Measurements from ENCODE around the gene PRKN. TPM values are rescaled to one million over a fixed set of nuclear protein-coding genes. Genes with fewer than 3 reads are reported as not detected.

The PRKN gene
- total and polyA plus RNA-seq, 2 experiments from 2014 or later: 0.10 to 0.84 TPM

GRCh38 chr6:161383951-161384350 lies 1343.6 kb downstream of the PRKN start:
- no peak for ATAC-seq
- no peaks in the 10 kb centered on the region for H3K27me3 ChIP-seq (ENCODE audit: insufficient read depth)
- Mint-ChIP-seq H3K9me3 (peaks cover 5% of the 10 kb centered on the region; the same call in 2 of the 3 replicates), H3K36me3 (ENCODE audit: low read depth) (no peaks in the 10 kb centered on the region), H3K4me1 (peaks cover 3% of the 10 kb centered on the region; the same call in 2 of the 3 replicates), H3K27me3 (ENCODE audit: insufficient read depth, low read depth, poor library complexity) (peaks cover 9% of the 10 kb centered on the region), H3K27ac (no peak overlapping the region), H3K4me3 (no peak overlapping the region)
- H3K4me1 ChIP-seq (ENCODE audit: insufficient read depth): no peaks in the 10 kb centered on the region
- H3K27ac ChIP-seq (ENCODE audit: low read depth): no peak overlapping the region
- no peak overlapping the region for H3K4me3 ChIP-seq
- no peak overlapping the region for H2AFZ ChIP-seq
- TF ChIP-seq ZNF114 (CRISPR knock-in tag; IDR thresholded peaks at IDR 0.05): no peak
- TF ChIP-seq EZH2 (IDR thresholded peaks at IDR 0.05; ENCODE audit: low read depth, unreplicated experiment): no peak
- TF ChIP-seq POLR2AphosphoS5 (IDR thresholded peaks at IDR 0.05; ENCODE audit: low read depth): no peak
- no peak for TF ChIP-seq CREB1 (CRISPR knock-in tag; IDR thresholded peaks at IDR 0.05; ENCODE audit: low read depth)
- no peak for TF ChIP-seq REST (IDR thresholded peaks at IDR 0.05; ENCODE audit: unreplicated experiment)
- no peak for TF ChIP-seq JUNB (IDR thresholded peaks at IDR 0.05; ENCODE audit: unreplicated experiment)
- no peak for TF ChIP-seq NANOG (IDR thresholded peaks at IDR 0.05; ENCODE audit: borderline replicate concordance)
- no peak for TF ChIP-seq EZH2phosphoT487 (IDR thresholded peaks at IDR 0.05; ENCODE audit: unreplicated experiment)
- TF ChIP-seq STAT1 (IDR thresholded peaks at IDR 0.05; ENCODE audit: unreplicated experiment): no peak
- no peak for TF ChIP-seq ZNF331 (CRISPR knock-in tag; IDR thresholded peaks at IDR 0.05; ENCODE audit: low read depth)
- TF ChIP-seq CTCF (conservative IDR thresholded peaks at IDR 0.05; ENCODE audit: low read depth in 2 of 2): no peak
- TF ChIP-seq, protein P1, sequence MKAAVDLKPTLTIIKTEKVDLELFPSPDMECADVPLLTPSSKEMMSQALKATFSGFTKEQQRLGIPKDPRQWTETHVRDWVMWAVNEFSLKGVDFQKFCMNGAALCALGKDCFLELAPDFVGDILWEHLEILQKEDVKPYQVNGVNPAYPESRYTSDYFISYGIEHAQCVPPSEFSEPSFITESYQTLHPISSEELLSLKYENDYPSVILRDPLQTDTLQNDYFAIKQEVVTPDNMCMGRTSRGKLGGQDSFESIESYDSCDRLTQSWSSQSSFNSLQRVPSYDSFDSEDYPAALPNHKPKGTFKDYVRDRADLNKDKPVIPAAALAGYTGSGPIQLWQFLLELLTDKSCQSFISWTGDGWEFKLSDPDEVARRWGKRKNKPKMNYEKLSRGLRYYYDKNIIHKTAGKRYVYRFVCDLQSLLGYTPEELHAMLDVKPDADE (IDR thresholded peaks at IDR 0.05): no peak
- TF ChIP-seq ZNF462 (CRISPR knock-in tag; IDR thresholded peaks at IDR 0.05): no peak
- no peaks in the 10 kb centered on the region for H3K79me2 ChIP-seq (replicated peaks; ENCODE audit: insufficient read depth)
- H3F3A ChIP-seq (replicated peaks; ENCODE audit: low read depth): no peaks in the 10 kb centered on the region
- no peak for DNase-seq (ENCODE audit: low spot score)
- no peaks in the 10 kb centered on the region for H4K20me1 ChIP-seq (replicated peaks; ENCODE audit: insufficient read depth)
- H3K9me2 ChIP-seq (ENCODE audit: insufficient read depth): no peaks in the 10 kb centered on the region; the same call in 1 of the 2 replicates
- no peak overlapping the region for H3K4me2 ChIP-seq
- H3K36me3 ChIP-seq (ENCODE audit: insufficient read depth): no peaks in the 10 kb centered on the region

Measured in GM23338 (cell line).